BE2C (cell line): ENCODE data around the gene FASTKD2.

Experiments used
- DNase-seq: peaks from one replicate; pipeline ENCODE4 v3.0.0-alpha.2; 2020
- H3K27me3 ChIP-seq: fragments of 250-450 bp; sonication (Bioruptor Pico); 2 replicates; pipeline ENCODE4 v1.5.1; 2020; ENCODE audit warnings: mild to moderate bottlenecking
- H3K36me3 ChIP-seq: fragments of 250-450 bp; sonication (Bioruptor Pico); 2 replicates; pipeline ENCODE4 v1.5.1; 2020; ENCODE audit warnings: mild to moderate bottlenecking
- H3K4me1 ChIP-seq: fragments of 250-450 bp; sonication (Bioruptor Pico); 2 replicates; pipeline ENCODE4 v1.5.1; 2020
- H3K4me3 ChIP-seq: 2 replicates; pipeline ENCODE4 v1.5.1; 2011; ENCODE audit warnings: low read depth, low read length
- H3K9me3 ChIP-seq: fragments of 250-450 bp; sonication (Bioruptor Pico); 2 replicates; pipeline ENCODE4 v1.5.1; 2020
- CTCF ChIP-seq: IDR thresholded peaks from 2 replicates; pipeline ENCODE4 v1.5.1; 2012; ENCODE audit warnings: mild to moderate bottlenecking, low read depth, low read length

The FASTKD2 gene

GRCh38 chr2:206756816-206757215, 8.6 kb upstream of the FASTKD2 start:
- H3K4me1 ChIP-seq = no peaks in the 10 kb centered on the region
- H3K4me3 ChIP-seq = no peak overlapping the region
- no peak for TF ChIP-seq CTCF
- DNase-seq = no peak
- H3K36me3 ChIP-seq = no peaks in the 10 kb centered on the region
- H3K27me3 ChIP-seq = 0 out of 2 replicates have a peak, but pooled peaks cover 4% of the 10 kb centered on the region
- no peaks in the 10 kb centered on the region; the same call in 1 of the 2 replicates for H3K9me3 ChIP-seq

- TF ChIP-seq CTCF = no peak
- peak overlapping the region; percentile 84 for H3K4me3 ChIP-seq
- DNase-seq = no peak
- no peaks in the 10 kb centered on the region; the same call in 1 of the 2 replicates for H3K9me3 ChIP-seq
- no peaks in the 10 kb centered on the region; the same call in 1 of the 2 replicates for H3K27me3 ChIP-seq
- peaks cover 2% of the 10 kb centered on the region; the same call in 1 of the 2 replicates for H3K4me1 ChIP-seq
- H3K36me3 ChIP-seq = peaks cover 13% of the 10 kb centered on the region
These were observed 649 bp upstream of the FASTKD2 start for GRCh38 chr2:206764673-206765241.

- no peaks in the 10 kb centered on the region for H3K9me3 ChIP-seq
- no peaks in the 10 kb centered on the region; the same call in 1 of the 2 replicates for H3K27me3 ChIP-seq
- H3K4me3 ChIP-seq = peak overlapping the region; percentile 84
- H3K36me3 ChIP-seq = peaks cover 25% of the 10 kb centered on the region
- no peak for DNase-seq
- no peak for TF ChIP-seq CTCF
- peaks cover 2% of the 10 kb centered on the region; the same call in 1 of the 2 replicates for H3K4me1 ChIP-seq
These were observed 888 bp downstream of the FASTKD2 start for GRCh38 chr2:206766057-206766930.

- Histone ChIP-seq H3K27me3 (no peaks in the 10 kb centered on the region), H3K36me3 (peaks cover 55% of the 10 kb centered on the region), H3K9me3 (no peaks in the 10 kb centered on the region), H3K4me1 (no peaks in the 10 kb centered on the region), H3K4me3 (no peak overlapping the region)
- TF ChIP-seq CTCF = no peak
- DNase-seq = no peak
These were observed 9.5 kb downstream of the FASTKD2 start for GRCh38 chr2:206774871-206775270.

- H3K27me3 ChIP-seq = no peaks in the 10 kb centered on the region
- no peak overlapping the region for H3K4me3 ChIP-seq
- no peaks in the 10 kb centered on the region for H3K9me3 ChIP-seq
- DNase-seq = no peak
- H3K36me3 ChIP-seq = peaks cover 52% of the 10 kb centered on the region
- no peaks in the 10 kb centered on the region for H3K4me1 ChIP-seq
- TF ChIP-seq CTCF = no peak
These were observed 11.0 kb downstream of the FASTKD2 start for GRCh38 chr2:206776432-206776831.

GRCh38 chr2:206780671-206781070, 15.3 kb downstream of the FASTKD2 start:
- no peak for DNase-seq
- Histone ChIP-seq H3K36me3 (peaks cover 48% of the 10 kb centered on the region), H3K4me3 (no peak overlapping the region), H3K4me1 (no peaks in the 10 kb centered on the region), H3K27me3 (no peaks in the 10 kb centered on the region), H3K9me3 (no peaks in the 10 kb centered on the region)
- no peak for TF ChIP-seq CTCF
